NCI-H2227 (cell line): Measurements from ENCODE around the gene OBP2A.

ENCODE experiments used
- DNase-seq: peaks from one replicate; lab custom pipeline; 2025; ENCODE audit not compliant: unreplicated experiment; lab: John Stamatoyannopoulos, UW

The OBP2A gene

GRCh38 chr9:135575995-135576631 is 30.2 kb downstream of the OBP2A start:
- DNase-seq: no peak

GRCh38 chr9:135577256-135577655 is 31.3 kb downstream of the OBP2A start:
- DNase-seq: no peak

DNA sequence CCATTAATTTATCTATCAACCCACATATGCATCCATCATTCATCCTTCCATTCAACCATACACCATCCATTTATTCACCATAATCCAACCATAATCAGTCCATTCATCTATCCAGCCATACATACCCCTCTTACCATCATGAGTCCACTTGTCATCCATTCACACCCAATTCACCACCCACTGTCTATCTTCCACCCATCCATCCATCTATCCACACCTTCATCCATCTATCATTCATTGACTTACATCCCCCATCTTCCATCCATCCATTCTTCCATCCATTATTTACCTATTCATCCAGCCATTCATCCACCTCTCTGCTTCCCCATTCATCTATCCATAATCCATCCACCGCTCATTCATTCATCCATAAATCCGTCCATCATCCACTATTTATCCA is 33.4 kb downstream of the OBP2A start:
- no peak for DNase-seq

- no peak for DNase-seq
Observed at GRCh38 chr9:135579889-135580660, 34.1 kb downstream of the OBP2A start.

GRCh38 chr9:135580664-135581380 is 34.9 kb downstream of the OBP2A start:
- DNase-seq: no peak

- DNase-seq: no peak
Observed at GRCh38 chr9:135581636-135582426, 35.9 kb downstream of the OBP2A start.

GRCh38 chr9:135582541-135582940 is 36.6 kb downstream of the OBP2A start:
- DNase-seq: no peak

DNA sequence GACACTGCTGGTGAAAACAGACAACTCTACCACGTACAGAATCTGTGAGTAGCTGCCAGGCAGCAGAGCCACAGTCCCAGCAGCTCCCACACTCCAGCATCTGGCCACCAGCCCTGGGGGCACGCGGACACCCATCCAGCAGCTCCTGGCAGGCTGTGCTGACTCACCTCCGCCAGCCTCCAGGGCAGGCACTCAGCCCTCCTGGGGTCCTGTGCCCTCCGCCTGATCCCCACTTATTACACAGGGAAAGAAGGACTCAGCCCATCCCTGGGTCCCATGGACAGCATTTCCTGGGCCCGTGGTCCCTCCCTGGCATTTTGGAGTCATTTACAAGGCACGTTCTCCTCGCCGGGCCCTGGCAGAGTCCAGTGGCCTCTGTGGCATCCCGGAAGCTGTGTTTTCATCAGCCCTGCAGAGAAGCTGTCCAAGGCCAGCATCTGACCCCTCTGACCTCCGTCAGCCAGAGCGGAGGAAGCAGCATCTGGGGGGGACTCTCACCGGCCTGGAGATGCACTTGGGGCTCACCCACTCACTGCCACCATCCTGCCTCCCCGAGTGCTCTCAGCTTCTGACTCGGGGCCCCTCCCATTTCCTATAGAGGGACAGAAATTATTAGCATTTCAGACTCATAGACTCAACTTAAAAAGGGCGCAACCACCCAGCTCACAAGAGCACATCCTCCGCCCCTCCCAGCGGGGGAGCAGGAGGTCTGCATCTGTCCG is 37.2 kb downstream of the OBP2A start:
- no peak for DNase-seq

GRCh38 chr9:135583688-135584011 is 37.7 kb downstream of the OBP2A start:
- DNase-seq: no peak

GRCh38 chr9:135584371-135584770 is 38.4 kb downstream of the OBP2A start:
- DNase-seq: no peak

GRCh38 chr9:135584934-135585333 is 39.0 kb downstream of the OBP2A start:
- DNase-seq: no peak

DNA sequence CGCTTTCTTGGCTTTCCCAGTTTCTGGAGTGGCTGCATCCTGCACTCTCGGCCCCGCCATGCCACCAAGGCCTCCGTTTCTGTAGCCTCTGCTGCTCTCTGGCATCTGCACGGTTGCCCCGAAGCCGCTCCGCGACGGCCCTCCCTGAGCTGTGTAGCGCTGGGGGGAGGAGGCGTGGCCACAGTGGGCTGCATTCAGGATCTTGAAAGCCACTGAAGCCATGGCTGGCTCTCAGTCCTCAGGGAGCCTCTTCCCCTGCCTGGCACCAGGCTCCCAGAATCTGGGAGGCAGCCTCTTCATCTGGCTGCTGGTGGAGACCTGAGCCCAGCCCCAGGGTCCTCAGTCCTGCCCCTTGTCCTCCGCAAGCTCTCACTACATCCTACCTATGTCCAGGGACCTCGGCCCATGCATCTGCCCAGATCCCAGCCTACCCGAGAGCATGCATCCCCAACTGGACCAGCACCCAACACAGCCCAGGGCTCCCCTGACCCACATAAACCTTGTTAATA is 40.7 kb downstream of the OBP2A start:
- DNase-seq: no peak

DNA sequence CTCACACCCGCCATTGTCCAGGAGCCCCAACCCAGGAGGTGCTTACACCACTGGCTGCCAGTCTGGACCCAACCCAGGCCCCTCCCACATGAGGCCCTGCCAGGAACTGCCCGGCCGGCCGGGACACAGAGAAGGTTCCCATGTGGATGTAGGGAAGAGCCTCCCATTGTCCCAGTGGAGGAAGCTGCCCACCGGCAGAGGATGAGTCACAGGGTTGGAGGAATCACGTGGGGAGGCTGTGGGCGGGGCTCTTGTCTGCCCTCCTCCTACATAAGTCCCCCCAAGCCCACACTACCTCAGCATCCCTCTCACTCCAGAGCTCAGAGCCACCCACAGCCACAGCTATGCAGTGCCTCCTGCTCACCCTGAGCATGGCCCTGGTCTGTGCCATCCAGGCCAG is 41.7 kb downstream of the OBP2A start:
- DNase-seq: no peak

DNA sequence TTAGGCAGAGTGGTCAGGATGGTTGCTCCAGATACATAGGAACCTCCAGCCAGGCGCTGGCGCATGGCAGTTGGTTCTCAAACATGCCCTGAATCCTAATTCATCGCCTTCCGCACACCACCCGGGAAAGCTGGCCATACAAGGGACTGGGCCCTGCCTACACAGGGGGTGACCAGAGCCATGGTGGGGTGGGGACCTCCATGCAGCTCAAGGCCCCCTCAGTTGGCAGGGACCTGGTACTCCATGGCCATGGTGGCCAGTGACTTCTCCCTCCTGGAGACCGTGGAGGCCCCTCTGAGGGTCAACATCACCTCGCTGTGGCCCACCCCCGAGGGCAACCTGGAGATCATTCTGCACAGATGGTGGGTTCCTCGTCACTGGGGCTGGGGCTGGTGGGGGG is 42.4 kb downstream of the OBP2A start:
- DNase-seq: no peak

GRCh38 chr9:135588886-135589595 is 43.1 kb downstream of the OBP2A start:
- no peak for DNase-seq

DNA sequence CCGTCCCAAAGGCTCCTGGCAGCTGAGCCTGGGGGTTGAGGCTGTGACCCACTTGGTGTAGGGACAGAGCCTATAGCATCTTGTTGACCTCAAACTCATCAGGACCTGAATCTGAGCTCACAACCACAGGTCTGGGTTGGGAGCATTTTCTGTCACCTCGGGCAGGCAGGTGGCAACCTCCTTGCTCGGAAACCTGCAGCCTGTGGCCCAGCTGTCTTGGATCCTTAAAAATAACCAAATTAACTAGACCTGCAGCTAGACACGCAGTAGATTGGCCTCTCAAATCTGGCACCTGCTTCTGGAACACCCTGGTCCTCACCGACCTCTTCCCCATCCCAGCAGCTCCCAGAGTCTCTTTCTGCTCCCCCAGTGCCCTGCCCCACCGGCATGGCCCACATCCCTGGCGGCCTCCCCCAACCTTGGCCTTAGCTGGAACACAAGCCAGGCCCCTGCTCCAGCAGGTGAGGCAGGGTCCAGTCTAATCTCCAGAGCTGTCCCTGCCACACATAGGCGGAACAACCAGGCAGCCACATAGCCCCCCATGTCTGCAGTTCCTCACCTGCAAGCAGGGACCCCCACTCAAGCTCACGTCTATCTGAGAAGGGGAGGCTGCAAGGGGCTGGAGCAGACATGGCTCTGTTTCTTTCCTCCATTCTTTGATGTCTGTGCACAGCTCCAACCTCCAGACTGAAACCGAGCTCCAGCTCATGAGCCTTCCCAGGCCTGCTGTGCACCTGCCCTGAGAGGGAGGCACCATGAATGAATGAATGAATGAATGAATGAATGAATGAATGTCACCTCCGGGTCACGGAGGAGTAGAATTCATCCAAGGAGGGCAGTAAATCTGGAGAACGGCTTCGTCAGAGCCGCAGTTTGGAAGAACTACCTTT is 43.9 kb downstream of the OBP2A start:
- no peak for DNase-seq

DNA sequence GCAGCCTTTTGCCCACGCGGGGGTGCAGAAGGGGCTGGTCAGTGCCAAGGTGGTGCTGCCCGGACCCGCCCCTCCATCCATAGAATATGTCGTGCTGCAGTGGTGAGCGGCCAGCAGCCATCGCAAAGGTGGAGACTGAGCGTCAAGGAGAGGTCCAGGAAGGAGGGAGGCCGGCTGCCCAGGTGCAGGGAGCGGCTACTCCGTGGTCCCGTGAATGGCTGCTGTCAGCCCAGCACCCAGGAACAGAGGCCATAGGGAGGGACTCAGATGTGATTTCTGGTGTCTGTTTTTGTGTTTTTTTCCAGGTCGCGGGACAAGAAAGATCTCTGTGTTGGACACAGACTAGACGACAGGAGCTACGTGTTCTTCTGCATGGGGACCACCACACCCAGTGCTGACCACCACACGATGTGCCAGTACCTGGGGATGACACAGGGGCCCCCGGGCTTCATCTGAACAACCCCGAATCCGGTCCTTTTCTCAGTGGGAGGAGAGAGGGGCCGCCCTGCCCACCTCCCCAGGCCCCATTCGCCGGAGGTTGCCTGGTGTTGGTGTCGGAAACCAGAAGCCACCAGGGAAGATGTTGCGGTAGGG is 44.7 kb downstream of the OBP2A start:
- DNase-seq: no peak

- DNase-seq: no peak
Observed at GRCh38 chr9:135591506-135592330, 45.8 kb downstream of the OBP2A start.
